Right renal pelvis (tissue), 4 donors: ENCODE data around the gene SCN5A. TPM values are rescaled to one million over a fixed set of nuclear protein-coding genes. Genes with fewer than 3 reads are reported as not detected.

Experiments
- DNase-seq, 4 donors: peaks; one replicate each; pipeline ENCODE4 v3.0.0-alpha.2; 2013; ENCODE audit warnings: low read depth in 4 of 4, low spot score in 3 of 4, missing footprints in 1 of 4
- polyA plus RNA-seq, 4 donors: library from polyadenylated mRNA; unstranded; fragments of 120-200 nt; gene quantifications; one replicate each; pipeline ENCODE4 v1.2.1, GENCODE V29; 2013; ENCODE audit not compliant: insufficient read length in 4 of 4

SCN5A gene
- polyA plus RNA-seq, 4 donors = 0.89 to 1.2 (median 1.1) TPM

GRCh38 chr3:38548154-38548931, 101.1 kb downstream of the SCN5A start:
- no peak for DNase-seq

DNA sequence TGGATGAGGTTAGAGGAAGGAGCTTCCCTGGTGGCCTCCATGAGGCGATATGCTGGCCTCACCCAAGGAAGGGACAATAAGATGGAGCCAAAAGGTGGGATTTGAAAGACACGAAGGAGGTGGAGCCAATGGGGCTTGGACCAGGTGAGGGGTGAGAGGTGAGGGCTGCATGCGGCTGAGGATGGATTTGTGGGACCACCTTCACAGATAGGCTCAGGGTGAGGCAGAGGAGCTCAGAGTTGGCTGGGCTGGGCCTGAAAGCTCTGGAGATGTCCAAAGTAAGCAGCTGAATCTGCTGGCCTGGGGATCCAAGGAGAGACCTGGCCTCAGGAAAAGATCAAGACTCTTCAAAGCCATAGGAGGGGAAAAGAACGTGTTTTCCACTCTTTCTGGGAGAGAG, 103.5 kb downstream of the SCN5A start:
- no peak for DNase-seq

DNA sequence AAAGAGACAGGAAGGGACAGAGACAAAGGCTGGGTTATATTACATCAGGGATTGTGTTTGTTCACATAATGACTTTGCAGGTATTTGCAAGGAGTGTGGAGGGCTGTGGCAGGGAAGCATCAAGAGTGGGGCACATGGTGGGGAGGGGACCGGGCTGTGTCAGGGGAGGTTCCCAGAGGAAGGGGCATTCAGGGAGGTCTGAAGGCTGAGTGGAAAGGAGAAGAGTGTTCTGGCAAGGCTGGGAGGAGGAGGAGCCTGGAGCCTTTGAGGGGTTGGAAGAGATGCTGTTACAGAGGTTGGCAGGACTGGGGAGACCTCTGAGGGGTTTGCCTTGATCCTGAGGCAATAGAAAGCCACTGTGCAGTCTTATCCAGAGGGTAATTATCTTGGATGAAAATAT, 103.9 kb downstream of the SCN5A start:
- no peak for DNase-seq

DNA sequence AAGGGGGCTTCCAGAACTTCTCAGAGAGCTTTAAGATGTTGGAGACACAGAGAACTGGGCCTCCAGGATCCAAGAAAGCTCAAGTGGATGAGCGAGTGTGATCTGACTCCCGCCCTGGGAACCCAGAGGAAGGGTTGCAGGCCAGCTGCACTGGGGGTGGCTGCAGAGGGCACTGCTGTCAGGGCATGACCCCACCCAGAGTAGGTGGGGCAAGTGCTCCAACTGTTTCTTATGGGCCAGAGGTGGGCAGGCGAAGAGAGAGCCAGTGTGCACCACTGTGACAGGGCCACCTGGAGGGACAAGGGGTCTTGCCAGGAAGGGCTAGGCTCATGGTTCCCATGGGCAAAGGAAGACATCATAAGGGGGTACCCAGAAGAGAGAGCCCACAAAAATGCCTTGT, 104.6 kb downstream of the SCN5A start:
- DNase-seq = no peak

DNA sequence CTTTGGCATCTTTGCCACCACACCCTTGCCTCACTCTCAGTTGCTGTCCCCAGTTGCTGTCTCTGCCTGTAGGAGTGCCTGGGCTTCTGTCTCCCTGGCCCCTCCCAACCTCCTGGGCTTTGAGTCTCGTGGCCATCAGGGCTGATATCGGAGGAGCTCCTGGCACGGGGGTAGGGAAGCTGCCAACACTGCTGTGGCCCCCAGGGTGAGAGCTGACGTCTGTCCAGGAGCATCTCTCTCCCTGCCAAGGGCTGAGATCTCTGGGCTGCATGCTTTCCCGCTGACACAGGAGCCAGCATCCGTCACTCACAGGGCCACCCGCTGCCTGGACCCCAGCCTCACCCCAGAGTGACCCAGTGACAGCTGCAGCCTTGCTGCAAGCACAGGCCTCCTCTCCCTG, 105.9 kb downstream of the SCN5A start:
- no peak for DNase-seq

DNA sequence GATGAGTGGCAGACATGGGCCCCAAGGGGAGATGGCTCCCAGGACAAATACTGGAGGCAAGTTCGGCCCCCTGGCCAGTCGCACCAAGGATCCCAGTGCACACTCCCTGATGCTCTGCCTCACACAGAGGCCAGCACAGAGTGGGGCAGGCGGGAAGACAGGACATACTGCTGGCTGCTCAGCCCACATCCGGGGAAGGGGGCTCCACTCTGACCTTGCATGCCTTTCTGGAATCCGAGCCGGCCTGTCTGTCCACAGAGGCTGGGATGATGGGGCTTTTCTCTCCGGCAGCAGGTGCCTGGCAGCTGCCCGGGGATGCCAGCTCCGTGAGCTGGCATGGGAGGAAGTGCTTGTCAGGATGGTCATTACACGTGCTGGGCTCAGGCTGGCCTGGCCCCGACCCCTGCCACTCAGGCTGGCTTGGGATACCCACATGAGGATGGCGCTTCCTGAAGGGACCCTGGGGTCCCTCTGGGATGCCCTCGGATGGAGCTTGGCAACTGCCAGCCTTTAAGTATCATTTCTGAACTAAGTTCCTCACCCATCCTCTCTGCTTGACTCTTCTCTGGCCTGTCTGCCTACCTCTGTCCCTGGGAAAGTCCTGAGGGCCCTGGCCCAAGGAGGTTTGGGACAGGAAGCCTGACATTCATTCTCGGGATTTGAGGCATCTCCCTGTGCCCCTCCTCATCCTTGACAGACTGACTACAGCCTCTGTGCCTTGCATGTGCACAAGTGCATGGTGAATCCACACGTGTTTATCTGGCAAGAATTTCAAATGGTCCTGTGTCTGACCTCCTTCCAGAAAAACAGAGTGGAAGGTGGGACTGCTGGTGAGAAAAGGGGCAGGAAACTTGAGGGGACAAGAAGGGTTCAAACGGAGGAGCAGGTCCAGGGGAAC, 106.8 kb downstream of the SCN5A start:
- no peak for DNase-seq

DNA sequence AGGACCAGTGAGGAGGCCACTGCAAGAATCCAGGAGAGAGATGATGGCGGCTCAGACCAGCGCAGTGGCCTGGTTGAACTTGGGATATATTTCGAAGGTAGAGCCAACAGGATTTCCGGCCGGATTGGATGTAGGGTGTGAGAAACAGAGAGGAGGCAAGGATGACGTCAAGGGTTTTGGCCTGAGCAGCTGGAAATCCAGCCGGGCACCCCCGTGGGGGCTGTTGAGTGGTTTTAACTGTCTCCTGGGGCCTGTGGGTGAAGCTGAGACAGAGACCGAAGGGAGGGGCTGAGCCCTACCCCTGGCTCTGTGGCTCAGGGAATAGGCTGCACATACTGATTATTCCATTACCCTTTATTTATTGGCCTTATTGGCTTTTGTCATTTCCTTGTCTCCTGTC, 107.7 kb downstream of the SCN5A start:
- no peak for DNase-seq

DNA sequence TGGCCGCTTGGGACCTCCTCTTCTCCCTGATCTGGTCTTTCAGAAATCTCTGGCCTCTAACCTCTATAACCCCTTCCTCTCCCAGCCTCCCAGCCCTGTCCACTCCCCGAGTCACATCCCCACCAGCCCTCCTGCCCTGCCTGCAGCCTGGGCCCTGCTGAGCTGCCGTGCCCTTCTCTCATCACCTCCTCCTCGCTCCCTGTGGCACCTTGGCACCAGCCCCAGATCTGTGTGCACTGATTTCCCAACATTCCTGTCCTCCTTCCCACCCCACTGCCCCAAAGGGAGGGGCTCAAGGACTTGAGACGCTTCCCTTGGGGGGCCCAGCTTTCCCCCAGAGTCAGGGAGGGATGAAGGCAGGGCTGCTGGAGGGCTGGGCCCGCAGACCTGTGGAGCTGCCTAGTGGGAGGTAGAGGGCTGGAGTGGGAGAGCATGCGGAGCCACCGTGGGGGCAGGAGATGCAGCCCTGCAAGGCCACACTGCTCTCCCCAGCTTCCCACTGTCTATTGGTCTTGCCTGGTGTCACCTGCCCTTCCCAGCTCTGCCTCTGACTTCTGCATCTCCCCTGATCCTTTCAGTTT, 110.6 kb downstream of the SCN5A start:
- DNase-seq = no peak

GRCh38 chr3:38536671-38537070, 112.8 kb downstream of the SCN5A start:
- no peak for DNase-seq

GRCh38 chr3:38534604-38535003, 114.9 kb downstream of the SCN5A start:
- DNase-seq = no peak

DNA sequence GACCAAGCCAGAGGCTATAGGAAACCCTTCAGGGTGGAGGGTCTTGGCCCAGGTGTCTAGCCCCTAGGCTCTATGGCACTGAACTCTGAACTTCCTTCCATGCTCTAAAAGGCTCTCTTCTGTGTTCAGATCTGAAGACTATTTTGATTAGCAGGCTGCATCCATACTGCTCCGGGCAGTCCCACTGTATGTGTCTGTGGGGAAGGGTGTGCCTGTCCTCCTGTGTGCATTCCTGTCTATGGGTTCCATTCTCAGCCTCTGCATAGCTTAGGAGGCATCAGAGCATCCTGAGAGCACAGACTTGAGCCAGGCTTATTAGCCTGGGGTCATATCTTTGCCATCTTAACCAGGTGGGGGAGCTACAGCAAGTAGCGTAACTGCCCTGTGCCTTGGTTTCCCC, 115.3 kb downstream of the SCN5A start:
- DNase-seq = no peak

GRCh38 chr3:38533285-38533976, 116.1 kb downstream of the SCN5A start:
- DNase-seq = no peak

DNA sequence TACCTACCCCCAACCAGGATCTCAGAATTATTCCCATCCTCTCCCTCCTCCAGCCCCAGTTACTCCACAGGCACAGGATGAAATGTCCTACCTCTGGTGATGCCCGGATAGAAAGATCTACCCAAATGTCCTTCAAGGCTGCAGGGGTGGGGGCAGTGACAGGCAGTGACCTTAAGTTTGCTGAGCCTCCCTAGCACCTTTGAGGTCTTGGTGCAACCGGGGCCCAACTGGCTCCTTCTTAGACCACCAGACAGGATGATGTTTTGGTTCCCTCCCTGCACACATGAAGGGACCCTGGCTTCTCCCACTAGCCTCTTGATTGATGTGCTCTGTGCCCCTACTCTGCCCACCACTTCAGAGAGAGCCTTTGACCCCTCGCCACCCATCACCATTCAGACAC, 117.0 kb downstream of the SCN5A start:
- DNase-seq = no peak

DNA sequence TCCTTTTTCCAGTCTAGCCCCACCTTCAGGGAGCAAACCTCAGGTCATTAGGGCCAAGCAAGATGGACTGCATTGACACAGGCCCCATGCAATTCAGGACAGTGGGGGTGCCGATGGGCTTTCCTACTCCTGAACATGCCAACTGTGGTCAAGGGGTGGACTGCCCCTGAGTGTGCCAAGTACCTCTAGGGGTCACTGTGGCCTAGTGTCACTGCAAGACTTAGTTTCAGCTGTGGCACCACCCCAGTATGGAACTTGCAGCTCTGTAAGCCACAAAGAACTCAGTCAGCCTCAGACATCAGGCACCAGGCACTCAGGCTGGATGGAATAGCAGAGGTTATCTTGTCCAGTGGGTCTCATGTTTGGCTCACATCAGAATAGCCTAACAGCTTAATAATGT, 121.0 kb downstream of the SCN5A start:
- DNase-seq = no peak

DNA sequence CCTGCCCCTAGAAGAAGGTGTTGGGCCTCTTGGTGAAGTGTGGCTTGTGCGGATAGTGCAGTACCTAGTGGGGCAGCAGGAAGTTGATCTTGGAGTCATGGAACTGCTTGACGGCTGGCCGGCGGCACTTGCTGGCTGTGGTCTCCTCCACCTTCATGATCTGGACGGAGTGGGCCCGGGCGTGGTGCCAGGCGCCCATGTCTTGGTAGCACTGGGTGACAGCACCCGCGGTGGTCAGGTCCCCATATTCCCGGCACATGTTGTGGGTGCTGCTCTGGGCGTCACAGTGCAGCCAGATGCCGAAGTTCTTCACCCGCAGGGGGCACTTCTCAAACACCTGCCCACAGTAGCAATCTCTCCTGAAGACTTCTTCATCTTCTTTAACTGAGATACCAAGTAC, 122.7 kb downstream of the SCN5A start:
- no peak for DNase-seq

DNA sequence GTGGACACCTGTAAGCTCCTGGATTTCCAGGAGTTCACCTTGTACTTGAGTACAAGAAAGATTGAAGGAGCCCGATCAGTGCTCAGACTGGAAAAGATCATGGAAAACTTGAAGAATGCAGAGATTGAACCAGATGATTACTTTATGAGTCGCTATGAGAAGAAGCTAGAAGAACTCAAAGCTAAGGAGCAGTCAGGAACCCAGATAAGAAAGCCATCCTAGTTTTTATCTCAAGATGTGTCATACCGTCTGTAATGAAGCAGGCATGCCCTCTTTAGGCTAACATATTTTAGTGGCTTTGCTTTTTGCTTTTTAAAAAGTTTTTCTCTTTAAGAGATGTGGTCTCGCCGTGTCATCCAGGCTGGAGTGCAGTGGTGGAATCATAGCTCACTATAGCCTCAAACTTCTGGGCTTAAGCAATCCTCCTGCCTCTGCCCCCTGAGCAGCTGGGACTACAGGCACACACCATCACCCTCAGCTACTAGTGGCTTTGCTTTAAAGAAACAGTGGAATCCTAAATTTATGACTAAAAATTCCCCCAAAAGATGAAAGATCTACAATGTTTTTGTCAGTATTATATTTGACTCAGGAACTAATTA, 125.2 kb downstream of the SCN5A start:
- DNase-seq = no peak

DNA sequence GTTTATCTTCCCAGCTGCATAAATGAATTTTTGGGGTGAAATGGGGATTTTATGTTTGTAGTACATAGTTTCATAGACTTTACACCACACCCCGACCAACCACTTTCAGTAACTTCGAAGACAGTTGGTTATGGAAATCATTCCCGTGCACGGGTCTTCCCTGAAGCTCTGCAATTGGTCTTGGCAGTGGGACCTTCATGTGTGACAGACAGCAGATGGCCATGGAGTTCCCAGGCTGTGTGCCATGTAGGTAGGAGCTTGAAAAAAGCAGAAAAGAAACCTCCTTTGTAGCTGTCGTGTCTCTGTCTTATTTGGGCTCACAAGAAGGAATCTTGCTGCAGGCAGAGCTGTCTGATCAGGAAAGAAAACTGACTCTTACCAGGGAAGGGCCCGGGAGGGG, 127.5 kb downstream of the SCN5A start:
- DNase-seq = no peak

- DNase-seq = peak; percentile 60 to 69 (median 62)
Measured at GRCh38 chr3:38521391-38521987, 128.0 kb downstream of the SCN5A start.

GRCh38 chr3:38519651-38520050, 129.8 kb downstream of the SCN5A start:
- DNase-seq = no peak

GRCh38 chr3:38519000-38519399, 130.5 kb downstream of the SCN5A start:
- no peak for DNase-seq
